Measurements from ENCODE around the gene CLEC16A.

CLEC16A gene

DNA sequence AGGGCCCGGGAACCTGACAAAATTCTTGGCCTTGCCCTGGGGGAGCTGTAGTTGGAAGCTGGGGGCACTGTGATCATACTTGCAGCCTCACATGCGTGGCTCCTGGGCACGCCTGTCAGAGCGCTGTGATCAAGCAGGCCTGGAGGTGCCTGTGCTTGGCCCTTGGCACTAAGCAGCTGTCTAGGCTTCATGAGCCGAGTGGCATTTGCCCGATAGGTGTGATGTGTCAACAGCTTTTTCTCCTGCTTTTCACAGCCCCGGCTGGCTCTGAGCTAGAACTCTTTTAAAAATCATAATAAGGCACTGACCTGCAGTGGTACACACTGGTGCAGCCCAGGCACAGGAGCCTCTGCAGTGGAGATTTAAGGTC is 197.9 kb downstream of the CLEC16A start:
- no peak overlapping the region for H3K27ac ChIP-seq
- TF ChIP-seq, protein P1, sequence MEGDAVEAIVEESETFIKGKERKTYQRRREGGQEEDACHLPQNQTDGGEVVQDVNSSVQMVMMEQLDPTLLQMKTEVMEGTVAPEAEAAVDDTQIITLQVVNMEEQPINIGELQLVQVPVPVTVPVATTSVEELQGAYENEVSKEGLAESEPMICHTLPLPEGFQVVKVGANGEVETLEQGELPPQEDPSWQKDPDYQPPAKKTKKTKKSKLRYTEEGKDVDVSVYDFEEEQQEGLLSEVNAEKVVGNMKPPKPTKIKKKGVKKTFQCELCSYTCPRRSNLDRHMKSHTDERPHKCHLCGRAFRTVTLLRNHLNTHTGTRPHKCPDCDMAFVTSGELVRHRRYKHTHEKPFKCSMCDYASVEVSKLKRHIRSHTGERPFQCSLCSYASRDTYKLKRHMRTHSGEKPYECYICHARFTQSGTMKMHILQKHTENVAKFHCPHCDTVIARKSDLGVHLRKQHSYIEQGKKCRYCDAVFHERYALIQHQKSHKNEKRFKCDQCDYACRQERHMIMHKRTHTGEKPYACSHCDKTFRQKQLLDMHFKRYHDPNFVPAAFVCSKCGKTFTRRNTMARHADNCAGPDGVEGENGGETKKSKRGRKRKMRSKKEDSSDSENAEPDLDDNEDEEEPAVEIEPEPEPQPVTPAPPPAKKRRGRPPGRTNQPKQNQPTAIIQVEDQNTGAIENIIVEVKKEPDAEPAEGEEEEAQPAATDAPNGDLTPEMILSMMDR (conservative IDR thresholded peaks at IDR 0.05), result no peak

GRCh38 chr16:11142951-11143350 is 198.6 kb downstream of the CLEC16A start:
- H3K27ac ChIP-seq, result no peak overlapping the region
- TF ChIP-seq, protein P1 (conservative IDR thresholded peaks at IDR 0.05), result no peak

- TF ChIP-seq, protein P1 (conservative IDR thresholded peaks at IDR 0.05), result no peak
- H3K27ac ChIP-seq, result no peak overlapping the region
These were observed 199.1 kb downstream of the CLEC16A start for GRCh38 chr16:11143372-11144035.

DNA sequence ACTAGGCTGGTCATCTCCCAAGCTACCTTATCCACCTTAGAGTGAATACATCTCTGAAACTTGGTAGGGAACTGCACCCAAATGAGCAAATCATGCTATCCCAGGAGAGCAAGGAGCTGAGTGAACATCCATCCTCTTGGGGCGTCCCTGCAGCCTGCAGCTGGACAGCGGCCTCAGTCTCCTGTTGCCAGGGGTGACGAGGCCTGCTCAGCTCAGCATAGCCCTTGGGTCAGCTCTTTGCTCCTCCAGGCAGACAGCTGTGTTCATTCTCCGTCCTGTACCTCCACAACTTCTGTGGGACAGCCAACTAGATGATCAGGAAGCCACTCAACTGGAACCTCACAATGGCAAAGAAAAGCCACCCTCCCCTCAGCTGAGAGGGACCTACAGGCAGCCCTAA is 199.8 kb downstream of the CLEC16A start:
- TF ChIP-seq, protein P1 (conservative IDR thresholded peaks at IDR 0.05), result no peak
- no peak overlapping the region for H3K27ac ChIP-seq

GRCh38 chr16:11145173-11145818 is 200.9 kb downstream of the CLEC16A start:
- TF ChIP-seq, protein P1 (conservative IDR thresholded peaks at IDR 0.05), result no peak

GRCh38 chr16:11145819-11146211 is 201.5 kb downstream of the CLEC16A start:
- TF ChIP-seq, protein P1 (conservative IDR thresholded peaks at IDR 0.05), result no peak
- H3K27ac ChIP-seq, result no peak overlapping the region

More at GRCh38 chr16:11145173-11145818, 200.9 kb downstream of the CLEC16A start:
- H3K27ac ChIP-seq, result no peak overlapping the region

DNA sequence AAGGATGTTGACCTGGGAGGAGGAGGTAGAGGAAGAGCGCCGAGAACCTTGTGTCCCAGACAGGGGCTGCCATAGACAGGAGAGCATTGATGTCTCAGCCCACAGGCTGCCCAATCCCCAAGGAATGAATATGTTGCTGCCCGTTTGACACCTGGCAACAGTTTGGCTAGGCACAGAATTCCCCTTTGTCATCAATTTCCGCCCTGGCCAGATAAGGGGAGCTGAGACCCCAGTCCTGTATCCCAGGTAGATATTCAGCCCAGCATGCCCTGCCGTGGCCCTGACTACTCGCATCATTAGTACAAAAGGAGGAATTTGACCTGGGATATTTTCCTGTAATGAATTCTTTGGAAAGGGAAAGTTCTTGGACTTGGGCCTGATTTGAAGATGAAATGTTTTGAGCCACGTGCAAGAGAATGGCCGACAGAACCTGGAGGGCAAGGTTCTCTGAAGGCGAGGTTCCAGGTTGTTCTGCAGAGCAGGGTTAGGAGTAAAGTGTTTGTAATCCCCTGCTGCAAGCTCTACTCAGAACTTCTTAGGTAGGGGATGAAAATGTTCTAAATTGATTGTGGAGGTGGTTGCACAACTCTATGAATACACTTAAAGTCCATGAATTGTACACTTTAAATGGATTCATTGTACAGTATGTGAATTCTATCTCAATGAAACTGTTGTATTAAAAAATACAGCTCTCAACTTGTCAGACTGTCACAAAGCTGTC is 202.8 kb downstream of the CLEC16A start:
- TF ChIP-seq, protein P1 (conservative IDR thresholded peaks at IDR 0.05), result no peak
- no peak overlapping the region for H3K27ac ChIP-seq
